ENCODE results near the gene ST3GAL3.

GRCh38 chr1:43866201-43866600, 158.9 kb downstream of the ST3GAL3 start:
- TF ChIP-seq CTCF (IDR thresholded peaks at IDR 0.05 in 4 of 5, conservative IDR thresholded peaks at IDR 0.05 in 1 of 5), result no peak
- no peak for TF ChIP-seq POLR2A (IDR thresholded peaks at IDR 0.05)
